WTC11 (cell line): Measurements from ENCODE around the gene ZNF750. TPM values are rescaled to one million over a fixed set of nuclear protein-coding genes. Genes with fewer than 3 reads are reported as not detected.

Source experiments
- ATAC-seq: fragments of 200-7000 bp; cut with Tn5 transposase; 2 replicates; pipeline ENCODE4 v1.10.0; 2021; ENCODE audit warnings: mild to moderate bottlenecking, moderate library complexity
- CTCF ChIA-PET: fragments of 300-600 bp; sonication (Branson Sonifier 250); formaldehyde crosslinking; loops from one replicate; lab custom pipeline; 2021; ENCODE audit warnings: antibody characterized with exemption; lab: Charles Lee
- POLR2A ChIA-PET: fragments of 350-600 bp; sonication (Branson Sonifier 250); formaldehyde crosslinking; loops from one replicate; lab custom pipeline; 2021; ENCODE audit warnings: antibody characterized with exemption; lab: Charles Lee
- DNase-seq: peaks from one replicate; pipeline ENCODE4 v3.0.0; 2021; ENCODE audit warnings: low spot score
- H3K27ac Mint-ChIP-seq: 2 replicates; pipeline ENCODE4 v1.8.0; 2021; ENCODE audit warnings: mixed read lengths
- H3K27me3 Mint-ChIP-seq: 2 replicates; pipeline ENCODE4 v1.8.0; 2021; ENCODE audit warnings: low read depth, mild to moderate bottlenecking, moderate library complexity, mixed read lengths
- H3K36me3 Mint-ChIP-seq: 2 replicates; pipeline ENCODE4 v1.8.0; 2021; ENCODE audit warnings: mixed read lengths
- H3K4me1 Mint-ChIP-seq: 2 replicates; pipeline ENCODE4 v1.8.0; 2022; ENCODE audit warnings: mixed read lengths
- H3K4me3 Mint-ChIP-seq: 2 replicates; pipeline ENCODE4 v1.8.0; 2021; ENCODE audit warnings: mild to moderate bottlenecking, moderate library complexity, mixed read lengths
- H3K9me3 Mint-ChIP-seq: 2 replicates; pipeline ENCODE4 v1.8.0; 2021; ENCODE audit warnings: mixed read lengths
- CBFB ChIP-seq: sonication (generic); formaldehyde crosslinking; IDR thresholded peaks from 2 replicates; pipeline ENCODE4 v1.8.1; 2022; ENCODE audit warnings: mild to moderate bottlenecking, low read depth, missing genetic modification reagents
- CREB1 ChIP-seq: sonication (generic); formaldehyde crosslinking; IDR thresholded peaks from 2 replicates; pipeline ENCODE4 v1.8.0; 2023; ENCODE audit warnings: mild to moderate bottlenecking, missing genetic modification reagents
- FOXP1 ChIP-seq: sonication (generic); formaldehyde crosslinking; IDR thresholded peaks from 2 replicates; pipeline ENCODE4 v1.8.0; 2022; ENCODE audit warnings: missing genetic modification reagents, mild to moderate bottlenecking, moderate library complexity, borderline replicate concordance
- FOXP4 ChIP-seq: sonication (generic); formaldehyde crosslinking; IDR thresholded peaks from 2 replicates; pipeline ENCODE4 v1.8.0; 2022; ENCODE audit warnings: mild to moderate bottlenecking, missing genetic modification reagents
- NFATC4 ChIP-seq: fragments of 250-450 bp; sonication (Bioruptor Pico); IDR thresholded peaks from 2 replicates; pipeline ENCODE4 v1.9.0; 2021; ENCODE audit warnings: mild to moderate bottlenecking
- PREB ChIP-seq: sonication (generic); formaldehyde crosslinking; IDR thresholded peaks from 2 replicates; pipeline ENCODE4 v1.8.1; 2022; ENCODE audit warnings: mild to moderate bottlenecking, missing genetic modification reagents, moderate library complexity, borderline replicate concordance
- RELA ChIP-seq: sonication (generic); formaldehyde crosslinking; IDR thresholded peaks from 2 replicates; pipeline ENCODE4 v1.8.1; 2022; ENCODE audit warnings: missing genetic modification reagents, mild to moderate bottlenecking, borderline replicate concordance
- SMAD4 ChIP-seq: sonication (generic); formaldehyde crosslinking; IDR thresholded peaks from 2 replicates; pipeline ENCODE4 v1.8.0; 2022; ENCODE audit warnings: mild to moderate bottlenecking, missing genetic modification reagents
- ZBTB21 ChIP-seq: sonication (generic); formaldehyde crosslinking; IDR thresholded peaks from 2 replicates; pipeline ENCODE4 v1.8.1; 2023; ENCODE audit warnings: mild to moderate bottlenecking, missing genetic modification reagents, borderline replicate concordance
- ZNF138 ChIP-seq: sonication (generic); formaldehyde crosslinking; conservative IDR thresholded peaks from 2 replicates; pipeline ENCODE4 v1.8.1; 2022; ENCODE audit warnings: mild to moderate bottlenecking, moderate library complexity, missing genetic modification reagents
- ZNF232 ChIP-seq: sonication (generic); formaldehyde crosslinking; IDR thresholded peaks from 2 replicates; pipeline ENCODE4 v1.8.0; 2022; ENCODE audit warnings: mild to moderate bottlenecking, missing genetic modification reagents
- ZNF423 ChIP-seq: fragments of 250-450 bp; sonication (Bioruptor Pico); IDR thresholded peaks from 2 replicates; pipeline ENCODE4 v2.1.2; 2022; ENCODE audit warnings: mild to moderate bottlenecking, moderate library complexity
- ZNF425 ChIP-seq: fragments of 250-450 bp; sonication (Bioruptor Pico); conservative IDR thresholded peaks from 2 replicates; pipeline ENCODE4 v1.9.0; 2021; ENCODE audit warnings: mild to moderate bottlenecking
- total RNA-seq: library from RNA; stranded (reverse); gene quantifications from 3 replicates; pipeline ENCODE4 v1.2.3, GENCODE V29; 2021
- TF ChIP-seq, protein P1 (sequence below): fragments of 250-450 bp; sonication (Bioruptor Pico); IDR thresholded peaks from 2 replicates; pipeline ENCODE4 v1.9.0; 2021; ENCODE audit warnings: mild to moderate bottlenecking
- TF ChIP-seq, protein P2 (sequence below): fragments of 250-450 bp; sonication (Bioruptor Pico); IDR thresholded peaks from 2 replicates; pipeline ENCODE4 v1.9.0; 2021; ENCODE audit warnings: mild to moderate bottlenecking, borderline replicate concordance
- TF ChIP-seq, protein P3 (sequence below): sonication (generic); formaldehyde crosslinking; IDR thresholded peaks from 2 replicates; pipeline ENCODE4 v1.8.1; 2022; ENCODE audit warnings: mild to moderate bottlenecking, moderate library complexity, missing genetic modification reagents
- TF ChIP-seq, protein P4 (sequence below): sonication (generic); formaldehyde crosslinking; IDR thresholded peaks from 2 replicates; pipeline ENCODE4 v1.8.1; 2022; ENCODE audit warnings: low read depth, mild to moderate bottlenecking, moderate library complexity, missing genetic modification reagents, borderline replicate concordance
- TF ChIP-seq, protein P5 (sequence below): sonication (generic); formaldehyde crosslinking; IDR thresholded peaks from 2 replicates; pipeline ENCODE4 v1.8.1; 2022; ENCODE audit warnings: low read depth, missing genetic modification reagents, borderline replicate concordance

ZNF750 gene
- total RNA-seq, 1 experiment from 2014 or later: 0.04 TPM

- TF ChIP-seq, protein P1, sequence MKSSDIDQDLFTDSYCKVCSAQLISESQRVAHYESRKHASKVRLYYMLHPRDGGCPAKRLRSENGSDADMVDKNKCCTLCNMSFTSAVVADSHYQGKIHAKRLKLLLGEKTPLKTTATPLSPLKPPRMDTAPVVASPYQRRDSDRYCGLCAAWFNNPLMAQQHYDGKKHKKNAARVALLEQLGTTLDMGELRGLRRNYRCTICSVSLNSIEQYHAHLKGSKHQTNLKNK (CRISPR knock-in tag): no peak
- TF ChIP-seq ZBTB21 (CRISPR knock-in tag) (no peak), PREB (CRISPR knock-in tag) (no peak), ZNF423 (CRISPR knock-in tag) (no peak), RELA (CRISPR knock-in tag) (no peak), NFATC4 (CRISPR knock-in tag) (no peak), ZNF138 (no peak), FOXP4 (CRISPR knock-in tag) (no peak)
- TF ChIP-seq, protein P2, sequence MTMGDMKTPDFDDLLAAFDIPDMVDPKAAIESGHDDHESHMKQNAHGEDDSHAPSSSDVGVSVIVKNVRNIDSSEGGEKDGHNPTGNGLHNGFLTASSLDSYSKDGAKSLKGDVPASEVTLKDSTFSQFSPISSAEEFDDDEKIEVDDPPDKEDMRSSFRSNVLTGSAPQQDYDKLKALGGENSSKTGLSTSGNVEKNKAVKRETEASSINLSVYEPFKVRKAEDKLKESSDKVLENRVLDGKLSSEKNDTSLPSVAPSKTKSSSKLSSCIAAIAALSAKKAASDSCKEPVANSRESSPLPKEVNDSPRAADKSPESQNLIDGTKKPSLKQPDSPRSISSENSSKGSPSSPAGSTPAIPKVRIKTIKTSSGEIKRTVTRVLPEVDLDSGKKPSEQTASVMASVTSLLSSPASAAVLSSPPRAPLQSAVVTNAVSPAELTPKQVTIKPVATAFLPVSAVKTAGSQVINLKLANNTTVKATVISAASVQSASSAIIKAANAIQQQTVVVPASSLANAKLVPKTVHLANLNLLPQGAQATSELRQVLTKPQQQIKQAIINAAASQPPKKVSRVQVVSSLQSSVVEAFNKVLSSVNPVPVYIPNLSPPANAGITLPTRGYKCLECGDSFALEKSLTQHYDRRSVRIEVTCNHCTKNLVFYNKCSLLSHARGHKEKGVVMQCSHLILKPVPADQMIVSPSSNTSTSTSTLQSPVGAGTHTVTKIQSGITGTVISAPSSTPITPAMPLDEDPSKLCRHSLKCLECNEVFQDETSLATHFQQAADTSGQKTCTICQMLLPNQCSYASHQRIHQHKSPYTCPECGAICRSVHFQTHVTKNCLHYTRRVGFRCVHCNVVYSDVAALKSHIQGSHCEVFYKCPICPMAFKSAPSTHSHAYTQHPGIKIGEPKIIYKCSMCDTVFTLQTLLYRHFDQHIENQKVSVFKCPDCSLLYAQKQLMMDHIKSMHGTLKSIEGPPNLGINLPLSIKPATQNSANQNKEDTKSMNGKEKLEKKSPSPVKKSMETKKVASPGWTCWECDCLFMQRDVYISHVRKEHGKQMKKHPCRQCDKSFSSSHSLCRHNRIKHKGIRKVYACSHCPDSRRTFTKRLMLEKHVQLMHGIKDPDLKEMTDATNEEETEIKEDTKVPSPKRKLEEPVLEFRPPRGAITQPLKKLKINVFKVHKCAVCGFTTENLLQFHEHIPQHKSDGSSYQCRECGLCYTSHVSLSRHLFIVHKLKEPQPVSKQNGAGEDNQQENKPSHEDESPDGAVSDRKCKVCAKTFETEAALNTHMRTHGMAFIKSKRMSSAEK: no peak
- TF ChIP-seq, protein P3, sequence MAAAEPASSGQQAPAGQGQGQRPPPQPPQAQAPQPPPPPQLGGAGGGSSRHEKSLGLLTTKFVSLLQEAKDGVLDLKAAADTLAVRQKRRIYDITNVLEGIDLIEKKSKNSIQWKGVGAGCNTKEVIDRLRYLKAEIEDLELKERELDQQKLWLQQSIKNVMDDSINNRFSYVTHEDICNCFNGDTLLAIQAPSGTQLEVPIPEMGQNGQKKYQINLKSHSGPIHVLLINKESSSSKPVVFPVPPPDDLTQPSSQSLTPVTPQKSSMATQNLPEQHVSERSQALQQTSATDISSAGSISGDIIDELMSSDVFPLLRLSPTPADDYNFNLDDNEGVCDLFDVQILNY (CRISPR knock-in tag): no peak
- peaks cover 15% of the 10 kb centered on the region for H3K4me1 Mint-ChIP-seq
- no peak overlapping the region for H3K4me3 Mint-ChIP-seq
- CTCF ChIA-PET: no interaction called here
- POLR2A ChIA-PET: no interaction called here
- ATAC-seq (no peak), DNase-seq (no peak)
- peaks cover 33% of the 10 kb centered on the region for H3K36me3 Mint-ChIP-seq
- no peaks in the 10 kb centered on the region for H3K27me3 Mint-ChIP-seq
- H3K27ac Mint-ChIP-seq: peak overlapping the region; percentile 68
- H3K9me3 Mint-ChIP-seq: peaks cover 15% of the 10 kb centered on the region
These were observed 12.9 kb downstream of the ZNF750 start for GRCh38 chr17:82826956-82827355.

- Mint-ChIP-seq H3K36me3 (peaks cover 33% of the 10 kb centered on the region), H3K9me3 (peaks cover 15% of the 10 kb centered on the region), H3K27me3 (no peaks in the 10 kb centered on the region), H3K4me3 (no peak overlapping the region), H3K4me1 (peaks cover 18% of the 10 kb centered on the region), H3K27ac (no peak overlapping the region)
- ATAC-seq: no peak
- ChIA-PET POLR2A (no interaction called here), CTCF (no interaction called here)
- DNase-seq: no peak
- no peak for TF ChIP-seq FOXP1 (CRISPR knock-in tag)
- TF ChIP-seq ZNF425: no peak
- TF ChIP-seq, protein P1 (CRISPR knock-in tag): no peak
- TF ChIP-seq CREB1: no peak
- TF ChIP-seq, protein P4, sequence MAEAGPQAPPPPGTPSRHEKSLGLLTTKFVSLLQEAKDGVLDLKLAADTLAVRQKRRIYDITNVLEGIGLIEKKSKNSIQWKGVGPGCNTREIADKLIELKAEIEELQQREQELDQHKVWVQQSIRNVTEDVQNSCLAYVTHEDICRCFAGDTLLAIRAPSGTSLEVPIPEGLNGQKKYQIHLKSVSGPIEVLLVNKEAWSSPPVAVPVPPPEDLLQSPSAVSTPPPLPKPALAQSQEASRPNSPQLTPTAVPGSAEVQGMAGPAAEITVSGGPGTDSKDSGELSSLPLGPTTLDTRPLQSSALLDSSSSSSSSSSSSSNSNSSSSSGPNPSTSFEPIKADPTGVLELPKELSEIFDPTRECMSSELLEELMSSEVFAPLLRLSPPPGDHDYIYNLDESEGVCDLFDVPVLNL (CRISPR knock-in tag): no peak
- TF ChIP-seq CBFB: no peak
- no peak for TF ChIP-seq ZNF232 (CRISPR knock-in tag)
- TF ChIP-seq, protein P5, sequence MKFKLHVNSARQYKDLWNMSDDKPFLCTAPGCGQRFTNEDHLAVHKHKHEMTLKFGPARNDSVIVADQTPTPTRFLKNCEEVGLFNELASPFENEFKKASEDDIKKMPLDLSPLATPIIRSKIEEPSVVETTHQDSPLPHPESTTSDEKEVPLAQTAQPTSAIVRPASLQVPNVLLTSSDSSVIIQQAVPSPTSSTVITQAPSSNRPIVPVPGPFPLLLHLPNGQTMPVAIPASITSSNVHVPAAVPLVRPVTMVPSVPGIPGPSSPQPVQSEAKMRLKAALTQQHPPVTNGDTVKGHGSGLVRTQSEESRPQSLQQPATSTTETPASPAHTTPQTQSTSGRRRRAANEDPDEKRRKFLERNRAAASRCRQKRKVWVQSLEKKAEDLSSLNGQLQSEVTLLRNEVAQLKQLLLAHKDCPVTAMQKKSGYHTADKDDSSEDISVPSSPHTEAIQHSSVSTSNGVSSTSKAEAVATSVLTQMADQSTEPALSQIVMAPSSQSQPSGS (CRISPR knock-in tag): no peak
- TF ChIP-seq SMAD4 (CRISPR knock-in tag): no peak
These were observed 13.6 kb downstream of the ZNF750 start for GRCh38 chr17:82826211-82826610.
